ENCODE data around the gene PAK5. TPM values are rescaled to one million over a fixed set of nuclear protein-coding genes. Genes with fewer than 3 reads are reported as not detected.

The PAK5 gene
- polyA plus RNA-seq, 1 of the 3 experiments (the other 2 are of a cell fraction) = 0.03 TPM

DNA sequence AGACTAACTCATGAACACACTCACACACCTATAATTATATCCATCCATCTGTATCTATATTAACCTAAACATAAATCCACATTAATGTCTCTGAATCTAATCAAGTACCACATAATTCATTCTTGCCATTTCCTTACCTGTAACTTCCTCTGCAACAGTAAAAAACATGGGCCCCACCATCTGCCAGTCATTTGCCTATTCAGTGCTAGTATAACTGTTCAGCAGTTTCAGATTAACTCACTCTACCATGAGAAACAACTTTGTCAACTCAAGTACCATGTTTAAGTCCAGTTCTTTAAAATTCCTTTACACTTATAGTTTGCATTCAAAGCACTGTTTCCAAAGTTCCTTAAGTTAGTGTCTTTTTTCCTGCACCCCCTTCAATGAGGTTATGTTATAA is 255.7 kb downstream of the PAK5 start (continued):
- TF ChIP-seq, protein P1, sequence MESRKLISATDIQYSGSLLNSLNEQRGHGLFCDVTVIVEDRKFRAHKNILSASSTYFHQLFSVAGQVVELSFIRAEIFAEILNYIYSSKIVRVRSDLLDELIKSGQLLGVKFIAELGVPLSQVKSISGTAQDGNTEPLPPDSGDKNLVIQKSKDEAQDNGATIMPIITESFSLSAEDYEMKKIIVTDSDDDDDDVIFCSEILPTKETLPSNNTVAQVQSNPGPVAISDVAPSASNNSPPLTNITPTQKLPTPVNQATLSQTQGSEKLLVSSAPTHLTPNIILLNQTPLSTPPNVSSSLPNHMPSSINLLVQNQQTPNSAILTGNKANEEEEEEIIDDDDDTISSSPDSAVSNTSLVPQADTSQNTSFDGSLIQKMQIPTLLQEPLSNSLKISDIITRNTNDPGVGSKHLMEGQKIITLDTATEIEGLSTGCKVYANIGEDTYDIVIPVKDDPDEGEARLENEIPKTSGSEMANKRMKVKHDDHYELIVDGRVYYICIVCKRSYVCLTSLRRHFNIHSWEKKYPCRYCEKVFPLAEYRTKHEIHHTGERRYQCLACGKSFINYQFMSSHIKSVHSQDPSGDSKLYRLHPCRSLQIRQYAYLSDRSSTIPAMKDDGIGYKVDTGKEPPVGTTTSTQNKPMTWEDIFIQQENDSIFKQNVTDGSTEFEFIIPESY (IDR thresholded peaks at IDR 0.05; ENCODE audit: borderline replicate concordance, low read depth) = no peak
- TF ChIP-seq, protein P2, sequence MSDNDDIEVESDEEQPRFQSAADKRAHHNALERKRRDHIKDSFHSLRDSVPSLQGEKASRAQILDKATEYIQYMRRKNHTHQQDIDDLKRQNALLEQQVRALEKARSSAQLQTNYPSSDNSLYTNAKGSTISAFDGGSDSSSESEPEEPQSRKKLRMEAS (IDR thresholded peaks at IDR 0.05; ENCODE audit: low read depth) = no peak
- no peak for TF ChIP-seq MXI1 (IDR thresholded peaks at IDR 0.05; ENCODE audit: low read depth, low read length)
- TF ChIP-seq RXRA (IDR thresholded peaks at IDR 0.05; ENCODE audit: borderline replicate concordance, low read depth) = no peak
- TF ChIP-seq, protein P3, sequence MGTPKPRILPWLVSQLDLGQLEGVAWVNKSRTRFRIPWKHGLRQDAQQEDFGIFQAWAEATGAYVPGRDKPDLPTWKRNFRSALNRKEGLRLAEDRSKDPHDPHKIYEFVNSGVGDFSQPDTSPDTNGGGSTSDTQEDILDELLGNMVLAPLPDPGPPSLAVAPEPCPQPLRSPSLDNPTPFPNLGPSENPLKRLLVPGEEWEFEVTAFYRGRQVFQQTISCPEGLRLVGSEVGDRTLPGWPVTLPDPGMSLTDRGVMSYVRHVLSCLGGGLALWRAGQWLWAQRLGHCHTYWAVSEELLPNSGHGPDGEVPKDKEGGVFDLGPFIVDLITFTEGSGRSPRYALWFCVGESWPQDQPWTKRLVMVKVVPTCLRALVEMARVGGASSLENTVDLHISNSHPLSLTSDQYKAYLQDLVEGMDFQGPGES (IDR thresholded peaks at IDR 0.05; ENCODE audit: low read depth, low read length) = no peak
- TF ChIP-seq FOSL2 (IDR thresholded peaks at IDR 0.05; ENCODE audit: borderline replicate concordance, low read depth) = no peak
- no peak for TF ChIP-seq SMC3 (IDR thresholded peaks at IDR 0.05; ENCODE audit: low read depth, low read length)
- no peak for TF ChIP-seq EP300 (IDR thresholded peaks at IDR 0.05; ENCODE audit: borderline replicate concordance in 1 of 2, low read depth in 1 of 2, low read length in 1 of 2)
- TF ChIP-seq CHD2 (IDR thresholded peaks at IDR 0.05; ENCODE audit: low read length, partially characterized antibody) = no peak
- no peak for TF ChIP-seq SIN3A (IDR thresholded peaks at IDR 0.05; ENCODE audit: borderline replicate concordance, low read depth, low read length)
- TF ChIP-seq RAD21 (IDR thresholded peaks at IDR 0.05; ENCODE audit: low read length) = no peak

DNA sequence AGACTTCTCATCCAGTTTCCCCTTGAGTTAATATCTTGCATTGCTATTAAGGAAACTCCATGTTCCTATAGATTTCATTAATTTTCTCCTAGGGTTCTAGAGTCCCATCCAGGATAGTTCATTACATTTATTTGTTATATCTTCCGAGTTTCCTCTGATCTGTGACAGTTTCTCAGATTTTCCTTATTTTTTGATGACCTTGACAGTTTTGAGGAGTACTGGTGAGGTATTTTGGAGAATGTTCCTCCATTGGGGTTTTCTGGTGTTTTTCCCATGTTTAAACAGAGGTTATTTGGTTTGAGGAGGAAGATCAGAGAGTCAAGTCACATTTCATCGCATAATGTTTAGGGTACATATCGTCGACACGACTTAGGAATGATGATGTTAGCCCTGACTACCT is 256.7 kb downstream of the PAK5 start:
- TF ChIP-seq, protein P4, sequence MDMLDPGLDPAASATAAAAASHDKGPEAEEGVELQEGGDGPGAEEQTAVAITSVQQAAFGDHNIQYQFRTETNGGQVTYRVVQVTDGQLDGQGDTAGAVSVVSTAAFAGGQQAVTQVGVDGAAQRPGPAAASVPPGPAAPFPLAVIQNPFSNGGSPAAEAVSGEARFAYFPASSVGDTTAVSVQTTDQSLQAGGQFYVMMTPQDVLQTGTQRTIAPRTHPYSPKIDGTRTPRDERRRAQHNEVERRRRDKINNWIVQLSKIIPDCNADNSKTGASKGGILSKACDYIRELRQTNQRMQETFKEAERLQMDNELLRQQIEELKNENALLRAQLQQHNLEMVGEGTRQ (IDR thresholded peaks at IDR 0.05; ENCODE audit: borderline replicate concordance, low read depth, low read length) = no peak
- TF ChIP-seq TEAD4 (IDR thresholded peaks at IDR 0.05; ENCODE audit: borderline replicate concordance, insufficient read depth) (no peak), GABPA (IDR thresholded peaks at IDR 0.05; ENCODE audit: low read depth) (no peak), FOXM1 (IDR thresholded peaks at IDR 0.05; ENCODE audit: low read depth) (no peak), FOSL2 (IDR thresholded peaks at IDR 0.05; ENCODE audit: borderline replicate concordance, low read depth) (no peak), RXRA (IDR thresholded peaks at IDR 0.05; ENCODE audit: borderline replicate concordance, low read depth) (no peak), JUND (IDR thresholded peaks at IDR 0.05) (no peak), RAD21 (IDR thresholded peaks at IDR 0.05; ENCODE audit: low read length) (no peak), GATA2 (CRISPR knock-in tag; IDR thresholded peaks at IDR 0.05) (no peak)
- TF ChIP-seq, protein P5, sequence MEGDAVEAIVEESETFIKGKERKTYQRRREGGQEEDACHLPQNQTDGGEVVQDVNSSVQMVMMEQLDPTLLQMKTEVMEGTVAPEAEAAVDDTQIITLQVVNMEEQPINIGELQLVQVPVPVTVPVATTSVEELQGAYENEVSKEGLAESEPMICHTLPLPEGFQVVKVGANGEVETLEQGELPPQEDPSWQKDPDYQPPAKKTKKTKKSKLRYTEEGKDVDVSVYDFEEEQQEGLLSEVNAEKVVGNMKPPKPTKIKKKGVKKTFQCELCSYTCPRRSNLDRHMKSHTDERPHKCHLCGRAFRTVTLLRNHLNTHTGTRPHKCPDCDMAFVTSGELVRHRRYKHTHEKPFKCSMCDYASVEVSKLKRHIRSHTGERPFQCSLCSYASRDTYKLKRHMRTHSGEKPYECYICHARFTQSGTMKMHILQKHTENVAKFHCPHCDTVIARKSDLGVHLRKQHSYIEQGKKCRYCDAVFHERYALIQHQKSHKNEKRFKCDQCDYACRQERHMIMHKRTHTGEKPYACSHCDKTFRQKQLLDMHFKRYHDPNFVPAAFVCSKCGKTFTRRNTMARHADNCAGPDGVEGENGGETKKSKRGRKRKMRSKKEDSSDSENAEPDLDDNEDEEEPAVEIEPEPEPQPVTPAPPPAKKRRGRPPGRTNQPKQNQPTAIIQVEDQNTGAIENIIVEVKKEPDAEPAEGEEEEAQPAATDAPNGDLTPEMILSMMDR (IDR thresholded peaks at IDR 0.05) = no peak
- TF ChIP-seq, protein P2 (IDR thresholded peaks at IDR 0.05; ENCODE audit: low read depth) = no peak
- TF ChIP-seq, protein P6, sequence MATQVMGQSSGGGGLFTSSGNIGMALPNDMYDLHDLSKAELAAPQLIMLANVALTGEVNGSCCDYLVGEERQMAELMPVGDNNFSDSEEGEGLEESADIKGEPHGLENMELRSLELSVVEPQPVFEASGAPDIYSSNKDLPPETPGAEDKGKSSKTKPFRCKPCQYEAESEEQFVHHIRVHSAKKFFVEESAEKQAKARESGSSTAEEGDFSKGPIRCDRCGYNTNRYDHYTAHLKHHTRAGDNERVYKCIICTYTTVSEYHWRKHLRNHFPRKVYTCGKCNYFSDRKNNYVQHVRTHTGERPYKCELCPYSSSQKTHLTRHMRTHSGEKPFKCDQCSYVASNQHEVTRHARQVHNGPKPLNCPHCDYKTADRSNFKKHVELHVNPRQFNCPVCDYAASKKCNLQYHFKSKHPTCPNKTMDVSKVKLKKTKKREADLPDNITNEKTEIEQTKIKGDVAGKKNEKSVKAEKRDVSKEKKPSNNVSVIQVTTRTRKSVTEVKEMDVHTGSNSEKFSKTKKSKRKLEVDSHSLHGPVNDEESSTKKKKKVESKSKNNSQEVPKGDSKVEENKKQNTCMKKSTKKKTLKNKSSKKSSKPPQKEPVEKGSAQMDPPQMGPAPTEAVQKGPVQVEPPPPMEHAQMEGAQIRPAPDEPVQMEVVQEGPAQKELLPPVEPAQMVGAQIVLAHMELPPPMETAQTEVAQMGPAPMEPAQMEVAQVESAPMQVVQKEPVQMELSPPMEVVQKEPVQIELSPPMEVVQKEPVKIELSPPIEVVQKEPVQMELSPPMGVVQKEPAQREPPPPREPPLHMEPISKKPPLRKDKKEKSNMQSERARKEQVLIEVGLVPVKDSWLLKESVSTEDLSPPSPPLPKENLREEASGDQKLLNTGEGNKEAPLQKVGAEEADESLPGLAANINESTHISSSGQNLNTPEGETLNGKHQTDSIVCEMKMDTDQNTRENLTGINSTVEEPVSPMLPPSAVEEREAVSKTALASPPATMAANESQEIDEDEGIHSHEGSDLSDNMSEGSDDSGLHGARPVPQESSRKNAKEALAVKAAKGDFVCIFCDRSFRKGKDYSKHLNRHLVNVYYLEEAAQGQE (IDR thresholded peaks at IDR 0.05; ENCODE audit: low read depth, low read length) = no peak
- TF ChIP-seq, protein P3 (IDR thresholded peaks at IDR 0.05; ENCODE audit: low read depth, low read length) = no peak
- Histone ChIP-seq H3K79me2 (ENCODE audit: insufficient read depth) (no peaks in the 10 kb centered on the region), H3K27ac (ENCODE audit: low read depth in 2 of 2, low read length in 1 of 2) (no peak overlapping the region), H3K9ac (no peak overlapping the region), H3K9me2 (no peaks in the 10 kb centered on the region), H3K27me3 (ENCODE audit: insufficient read depth) (no peaks in the 10 kb centered on the region), H3K4me3 (ENCODE audit: low read depth in 2 of 2, low read length in 1 of 2) (no peak overlapping the region), H3K4me1 (ENCODE audit: control insufficient read depth in 1 of 2, insufficient read depth in 2 of 2, low read depth in 1 of 2, low read length in 1 of 2) (no peaks in the 10 kb centered on the region), H3K36me3 (replicated peaks in 1 of 2; ENCODE audit: control insufficient read depth in 1 of 2, insufficient read depth in 2 of 2, low read length in 1 of 2) (no peaks in the 10 kb centered on the region), H3K9me3 (no peaks in the 10 kb centered on the region), H2AFZ (ENCODE audit: low read depth) (no peak overlapping the region), H3F3A (replicated peaks; ENCODE audit: insufficient read depth) (no peaks in the 10 kb centered on the region), H3K4me2 (no peak overlapping the region), H4K20me1 (ENCODE audit: insufficient read depth) (no peaks in the 10 kb centered on the region)
- 78% methylated on average over 5 of the region's 5 CpGs for WGBS (ENCODE audit: low lambda C conversion rate)
- ChIA-PET CTCF (interaction anchor here (1.5 to 1.6 kb wide), 2 partner anchors 9 to 17 kb away, joined by 3 to 6 read pairs; no protein-coding TSS in a partner anchor), POLR2A (no interaction called here)
- DNase-seq = no peak

Data from SK-N-SH (cell line).